ENCODE data around the gene ZNF215.
"Not testable (repeated sequence)": the region's sequence is repeated elsewhere in the genome, so short reads cannot be mapped to it uniquely, and the experiment has no call there.

The ZNF215 gene

DNA sequence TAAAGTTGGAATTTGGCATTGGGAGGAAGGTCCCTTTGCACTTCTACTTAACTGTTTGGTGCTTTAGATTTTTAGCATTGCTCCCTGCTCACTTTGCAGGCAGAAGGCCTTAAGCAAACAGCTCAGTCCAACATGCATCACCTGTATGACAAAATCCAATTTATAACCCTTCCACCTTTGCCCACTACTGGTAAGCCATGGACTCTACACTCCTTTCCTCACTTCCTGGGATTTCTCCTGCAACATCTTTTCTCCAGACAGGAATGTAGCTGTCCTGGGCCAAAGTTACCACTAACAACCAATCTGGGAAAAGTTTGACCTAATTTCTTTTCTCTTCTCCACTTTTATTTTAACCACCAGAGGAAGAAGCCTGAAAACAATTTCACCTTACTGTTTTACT is 32.1 kb upstream of the ZNF215 start:
- TF ChIP-seq, protein P1, sequence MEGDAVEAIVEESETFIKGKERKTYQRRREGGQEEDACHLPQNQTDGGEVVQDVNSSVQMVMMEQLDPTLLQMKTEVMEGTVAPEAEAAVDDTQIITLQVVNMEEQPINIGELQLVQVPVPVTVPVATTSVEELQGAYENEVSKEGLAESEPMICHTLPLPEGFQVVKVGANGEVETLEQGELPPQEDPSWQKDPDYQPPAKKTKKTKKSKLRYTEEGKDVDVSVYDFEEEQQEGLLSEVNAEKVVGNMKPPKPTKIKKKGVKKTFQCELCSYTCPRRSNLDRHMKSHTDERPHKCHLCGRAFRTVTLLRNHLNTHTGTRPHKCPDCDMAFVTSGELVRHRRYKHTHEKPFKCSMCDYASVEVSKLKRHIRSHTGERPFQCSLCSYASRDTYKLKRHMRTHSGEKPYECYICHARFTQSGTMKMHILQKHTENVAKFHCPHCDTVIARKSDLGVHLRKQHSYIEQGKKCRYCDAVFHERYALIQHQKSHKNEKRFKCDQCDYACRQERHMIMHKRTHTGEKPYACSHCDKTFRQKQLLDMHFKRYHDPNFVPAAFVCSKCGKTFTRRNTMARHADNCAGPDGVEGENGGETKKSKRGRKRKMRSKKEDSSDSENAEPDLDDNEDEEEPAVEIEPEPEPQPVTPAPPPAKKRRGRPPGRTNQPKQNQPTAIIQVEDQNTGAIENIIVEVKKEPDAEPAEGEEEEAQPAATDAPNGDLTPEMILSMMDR (IDR thresholded peaks at IDR 0.05; ENCODE audit: low read depth, low read length, missing control alignments): no peak
- in situ Hi-C loops (cut with HindIII; ENCODE audit: low sequenced_read_pairs): no loop called here
- no peak overlapping the region for H3K4me3 ChIP-seq (ENCODE audit: low read depth, low read length)
- DNase-seq (ENCODE audit: low read depth): no peak

DNA sequence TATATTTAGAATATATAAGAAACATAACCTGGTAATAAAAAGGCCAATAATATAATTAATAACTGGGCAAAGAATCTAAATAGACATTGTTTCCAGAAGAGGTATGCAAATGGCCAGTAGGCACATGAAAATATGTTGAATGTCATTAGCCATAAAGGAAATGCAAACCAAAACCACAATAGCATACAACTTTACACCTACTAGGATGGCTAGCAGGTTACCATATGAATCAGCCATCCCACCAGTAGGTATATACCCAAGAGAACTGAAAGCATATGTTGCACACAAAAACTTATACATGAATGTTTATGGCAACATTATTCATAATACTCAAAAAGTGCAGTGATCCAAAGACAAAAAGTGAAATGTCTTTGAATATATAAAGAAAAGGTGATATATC is 31.2 kb upstream of the ZNF215 start:
- in situ Hi-C loops (cut with HindIII; ENCODE audit: low sequenced_read_pairs): no loop called here
- no peak for DNase-seq (ENCODE audit: low read depth)
- TF ChIP-seq, protein P1 (IDR thresholded peaks at IDR 0.05; ENCODE audit: low read depth, low read length, missing control alignments): no peak
- H3K4me3 ChIP-seq (ENCODE audit: low read depth, low read length): no peak overlapping the region

DNA sequence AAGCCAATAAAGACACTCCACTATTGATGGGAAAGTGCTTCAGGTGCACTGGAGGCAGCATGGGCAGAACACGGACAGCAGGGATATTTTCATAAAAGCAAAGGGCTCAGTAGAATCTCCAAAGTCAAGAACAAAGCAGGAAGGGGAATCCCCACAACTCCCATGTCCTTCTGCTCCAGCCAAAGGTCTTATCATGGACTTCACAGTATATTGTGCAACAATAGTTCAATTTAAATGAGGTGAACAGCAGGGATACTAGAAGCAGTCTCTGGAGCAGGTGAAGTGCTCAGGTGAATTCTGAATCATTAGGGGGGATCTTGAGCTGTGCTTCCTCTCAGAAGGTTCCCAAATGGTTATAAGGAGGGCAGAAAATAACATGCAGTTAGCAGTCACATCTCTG is 27.3 kb upstream of the ZNF215 start:
- in situ Hi-C loops (cut with HindIII; ENCODE audit: low sequenced_read_pairs): no loop called here
- DNase-seq (ENCODE audit: low read depth): no peak
- TF ChIP-seq, protein P1 (IDR thresholded peaks at IDR 0.05; ENCODE audit: low read depth, low read length, missing control alignments): no peak

DNA sequence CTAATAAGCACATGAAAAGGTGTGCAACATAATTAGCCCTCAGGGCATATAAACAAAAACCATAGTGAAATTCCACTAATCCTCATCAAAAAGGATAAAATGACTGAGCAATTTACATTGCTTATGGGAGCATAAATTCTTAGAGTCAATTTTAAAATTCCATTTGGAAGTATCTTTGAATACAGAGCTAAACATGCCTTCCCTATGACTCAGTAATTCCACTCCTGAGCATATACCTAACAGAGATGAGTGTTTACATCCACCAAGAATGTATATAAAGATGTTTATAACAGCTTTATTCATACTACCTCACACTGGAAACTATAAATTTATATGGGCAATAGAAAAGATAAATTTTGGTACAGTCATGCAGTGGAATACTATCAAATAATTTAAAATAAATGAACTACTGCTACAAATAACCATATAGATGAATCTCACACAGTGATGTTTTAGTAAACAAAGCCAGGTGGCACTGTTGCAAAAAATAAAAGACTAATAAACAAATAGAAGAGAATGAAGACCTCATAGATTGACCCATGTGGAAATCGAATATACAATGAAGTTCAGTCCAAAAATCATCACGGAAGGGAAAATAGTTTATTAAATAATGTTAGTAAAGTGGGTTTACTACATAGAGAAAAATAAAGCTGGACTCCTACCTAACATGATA is 25.8 kb upstream of the ZNF215 start:
- no peak for DNase-seq (ENCODE audit: low read depth)
- H3K4me3 ChIP-seq (ENCODE audit: low read depth, low read length): no peak overlapping the region
- in situ Hi-C loops (cut with HindIII; ENCODE audit: low sequenced_read_pairs): no loop called here
- TF ChIP-seq, protein P1 (IDR thresholded peaks at IDR 0.05; ENCODE audit: low read depth, low read length, missing control alignments): no peak

More for the DNA sequence above, 27.3 kb upstream of the ZNF215 start:
- H3K4me3 ChIP-seq (ENCODE audit: low read depth, low read length): no peak overlapping the region

DNA sequence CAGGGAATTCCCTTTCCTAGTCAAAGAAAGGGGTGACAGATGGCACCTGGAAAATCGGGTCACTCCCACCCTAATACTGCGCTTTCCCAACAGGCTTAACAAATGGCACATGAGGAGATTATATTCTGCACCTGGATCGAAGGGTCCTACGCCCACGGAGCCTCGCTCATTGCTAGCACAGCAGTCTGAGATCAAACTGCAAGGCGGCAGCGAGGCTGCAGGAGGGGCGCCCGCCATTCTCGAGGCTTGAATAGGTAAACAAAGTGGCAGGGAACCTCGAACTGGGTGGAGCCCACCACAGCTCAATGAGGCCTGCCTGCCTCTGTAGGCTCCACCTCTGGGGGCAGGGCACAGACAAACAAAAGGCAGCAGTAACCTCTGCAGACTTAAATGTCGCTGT is 21.4 kb upstream of the ZNF215 start:
- in situ Hi-C loops (cut with HindIII; ENCODE audit: low sequenced_read_pairs); H3K4me3 ChIP-seq (ENCODE audit: low read depth, low read length); DNase-seq (ENCODE audit: low read depth): not testable (repeated sequence)

DNA sequence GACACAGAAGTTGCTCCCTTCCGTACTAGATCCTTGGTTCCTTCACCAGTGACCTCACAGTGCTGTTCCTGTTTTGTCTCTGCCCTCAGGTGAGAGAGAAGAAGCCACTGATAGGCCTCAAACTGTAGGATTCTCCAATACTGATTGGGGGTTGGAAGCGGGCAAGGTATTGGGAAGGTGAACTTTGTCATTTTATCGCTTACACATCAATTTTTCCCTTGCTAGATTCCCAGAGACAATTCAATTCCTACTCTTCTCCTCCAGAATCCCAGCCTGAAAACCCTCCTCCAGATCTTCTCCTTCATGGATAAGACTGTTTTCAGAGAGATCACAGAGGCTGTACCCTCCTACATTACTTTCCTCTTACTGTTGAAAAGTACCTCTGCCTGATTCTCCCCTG is 14.8 kb upstream of the ZNF215 start:
- H3K4me3 ChIP-seq (ENCODE audit: low read depth, low read length): no peak overlapping the region
- TF ChIP-seq, protein P1 (IDR thresholded peaks at IDR 0.05; ENCODE audit: low read depth, low read length, missing control alignments): no peak
- DNase-seq (ENCODE audit: low read depth): no peak
- in situ Hi-C loops (cut with HindIII; ENCODE audit: low sequenced_read_pairs): no loop called here

- TF ChIP-seq, protein P1 (IDR thresholded peaks at IDR 0.05; ENCODE audit: low read depth, low read length, missing control alignments): no peak
- in situ Hi-C loops (cut with HindIII; ENCODE audit: low sequenced_read_pairs): no loop called here
- no peak for DNase-seq (ENCODE audit: low read depth)
- no peak overlapping the region for H3K4me3 ChIP-seq (ENCODE audit: low read depth, low read length)
These were observed 14.3 kb upstream of the ZNF215 start for GRCh38 chr11:6911948-6912347.

Data from astrocyte of the cerebellum (primary cell).